Measurements from ENCODE around the gene FARP1.

The FARP1 gene

DNA sequence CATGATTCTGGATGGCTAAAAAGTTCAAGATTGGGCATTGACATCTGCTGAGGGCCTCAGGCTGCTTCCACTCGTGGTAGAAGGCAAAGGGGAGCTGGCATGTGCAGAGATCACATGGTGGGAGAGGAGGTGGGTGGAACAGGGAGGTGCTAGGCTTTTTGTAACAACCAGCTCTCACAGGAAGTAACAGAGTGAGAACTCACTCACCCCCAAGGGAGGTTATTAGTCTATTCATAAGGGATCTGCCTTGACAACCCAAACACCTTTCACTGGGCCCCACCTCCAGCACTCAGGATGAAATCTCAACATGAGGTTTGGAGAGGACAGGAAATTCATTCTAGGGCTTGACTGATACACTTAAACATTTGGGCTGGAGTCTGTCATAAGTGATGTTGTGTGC, 231.9 kb downstream of the FARP1 start:
- no peak overlapping the region for H3K27ac ChIP-seq
- TF ChIP-seq, protein P1, sequence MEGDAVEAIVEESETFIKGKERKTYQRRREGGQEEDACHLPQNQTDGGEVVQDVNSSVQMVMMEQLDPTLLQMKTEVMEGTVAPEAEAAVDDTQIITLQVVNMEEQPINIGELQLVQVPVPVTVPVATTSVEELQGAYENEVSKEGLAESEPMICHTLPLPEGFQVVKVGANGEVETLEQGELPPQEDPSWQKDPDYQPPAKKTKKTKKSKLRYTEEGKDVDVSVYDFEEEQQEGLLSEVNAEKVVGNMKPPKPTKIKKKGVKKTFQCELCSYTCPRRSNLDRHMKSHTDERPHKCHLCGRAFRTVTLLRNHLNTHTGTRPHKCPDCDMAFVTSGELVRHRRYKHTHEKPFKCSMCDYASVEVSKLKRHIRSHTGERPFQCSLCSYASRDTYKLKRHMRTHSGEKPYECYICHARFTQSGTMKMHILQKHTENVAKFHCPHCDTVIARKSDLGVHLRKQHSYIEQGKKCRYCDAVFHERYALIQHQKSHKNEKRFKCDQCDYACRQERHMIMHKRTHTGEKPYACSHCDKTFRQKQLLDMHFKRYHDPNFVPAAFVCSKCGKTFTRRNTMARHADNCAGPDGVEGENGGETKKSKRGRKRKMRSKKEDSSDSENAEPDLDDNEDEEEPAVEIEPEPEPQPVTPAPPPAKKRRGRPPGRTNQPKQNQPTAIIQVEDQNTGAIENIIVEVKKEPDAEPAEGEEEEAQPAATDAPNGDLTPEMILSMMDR (conservative IDR thresholded peaks at IDR 0.05), result no peak
- TF ChIP-seq ZFX (IDR thresholded peaks at IDR 0.05), result no peak

DNA sequence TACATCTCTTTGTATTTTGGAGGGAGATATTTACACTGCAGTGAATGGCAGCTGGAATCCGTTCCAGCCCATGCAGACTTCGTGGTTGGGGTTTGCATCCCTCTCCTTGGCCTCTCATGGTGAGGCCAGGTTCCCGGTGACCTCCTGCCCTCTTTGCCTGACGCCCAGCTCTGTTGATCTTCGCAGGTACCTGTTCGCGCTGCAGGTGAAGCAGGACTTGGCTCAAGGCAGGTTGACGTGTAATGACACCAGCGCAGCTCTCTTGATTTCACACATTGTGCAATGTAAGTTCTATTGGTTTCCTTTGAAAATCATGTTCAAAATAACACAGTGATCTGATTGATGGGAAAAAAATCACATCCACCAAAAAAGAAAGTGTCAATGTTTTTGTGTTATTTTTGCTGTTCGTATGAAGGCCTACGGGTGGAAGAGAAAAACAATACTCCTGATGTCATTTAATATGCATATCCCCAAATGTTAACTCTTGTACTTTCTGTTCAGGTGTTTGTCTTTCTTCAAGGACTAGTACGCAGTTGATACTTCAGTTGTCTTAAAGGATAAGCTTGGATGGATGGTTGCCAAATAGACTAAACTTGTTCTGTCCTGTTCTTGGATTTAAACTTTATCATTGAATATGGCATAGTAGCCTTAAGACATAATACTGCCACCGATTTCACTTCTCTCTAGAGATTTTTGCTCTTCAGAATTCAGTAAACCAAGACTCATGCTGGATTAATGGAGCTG, 234.9 kb downstream of the FARP1 start:
- TF ChIP-seq ZFX (IDR thresholded peaks at IDR 0.05), result no peak
- TF ChIP-seq, protein P1 (conservative IDR thresholded peaks at IDR 0.05), result no peak
- H3K27ac ChIP-seq, result no peak overlapping the region

DNA sequence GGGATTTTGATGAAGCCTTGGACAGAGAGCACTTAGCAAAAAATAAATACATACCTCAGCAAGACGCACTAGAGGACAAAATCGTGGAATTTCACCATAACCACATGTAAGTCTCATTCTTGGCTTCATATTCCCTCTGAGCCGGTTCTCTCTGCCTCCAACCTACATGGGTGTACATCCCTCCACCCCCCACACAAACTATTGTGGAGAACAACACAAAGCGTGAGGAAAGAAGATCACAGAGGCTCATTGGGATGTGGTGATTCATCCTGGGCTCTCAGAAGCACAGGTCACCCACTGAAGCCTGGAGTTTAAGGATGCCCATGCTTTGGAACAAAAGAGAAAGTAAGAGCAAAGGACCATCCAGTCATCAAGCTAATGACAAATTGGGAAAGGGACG, 241.8 kb downstream of the FARP1 start:
- no peak for TF ChIP-seq ZFX (IDR thresholded peaks at IDR 0.05)
- TF ChIP-seq, protein P1 (conservative IDR thresholded peaks at IDR 0.05), result no peak
- no peak overlapping the region for H3K27ac ChIP-seq

DNA sequence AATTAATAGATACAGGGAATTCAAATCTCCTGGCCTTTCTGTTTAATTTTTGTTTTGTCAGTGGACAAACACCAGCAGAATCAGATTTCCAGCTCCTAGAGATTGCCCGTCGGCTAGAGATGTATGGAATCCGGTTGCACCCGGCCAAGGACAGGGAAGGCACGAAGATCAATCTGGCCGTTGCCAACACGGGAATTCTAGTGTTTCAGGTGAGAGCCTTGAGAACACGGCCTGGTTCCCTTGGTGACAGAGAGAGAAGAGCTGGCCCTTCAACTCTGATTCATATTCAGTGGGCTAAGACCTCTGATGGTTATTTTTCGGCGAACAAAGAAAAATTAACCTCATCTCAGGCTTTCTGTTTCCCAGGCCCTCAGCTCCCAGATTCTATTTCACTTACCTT, 242.7 kb downstream of the FARP1 start:
- TF ChIP-seq ZFX (IDR thresholded peaks at IDR 0.05), result no peak
- TF ChIP-seq, protein P1 (conservative IDR thresholded peaks at IDR 0.05), result no peak
- H3K27ac ChIP-seq, result no peak overlapping the region

DNA sequence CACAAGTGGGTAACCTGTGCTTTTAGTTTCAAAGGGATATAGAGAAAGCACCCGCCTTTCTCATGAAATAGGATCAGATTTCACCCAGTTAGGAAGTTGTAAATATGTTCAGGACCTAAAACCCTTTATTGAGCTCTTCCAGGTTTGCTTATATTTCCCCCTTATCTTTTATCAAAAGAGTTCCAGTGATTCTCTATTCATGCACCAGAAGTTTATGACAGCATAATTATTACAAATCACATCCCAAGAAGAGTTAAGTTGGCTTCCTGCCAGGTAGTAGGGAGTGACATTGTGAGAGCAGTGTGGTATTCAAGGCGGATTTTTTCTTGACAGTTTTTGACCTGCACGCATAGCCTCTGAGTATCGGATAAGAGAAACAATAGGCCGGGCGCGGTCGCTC, 243.7 kb downstream of the FARP1 start:
- no peak overlapping the region for H3K27ac ChIP-seq
- TF ChIP-seq, protein P1 (conservative IDR thresholded peaks at IDR 0.05), result no peak
- no peak for TF ChIP-seq ZFX (IDR thresholded peaks at IDR 0.05)

DNA sequence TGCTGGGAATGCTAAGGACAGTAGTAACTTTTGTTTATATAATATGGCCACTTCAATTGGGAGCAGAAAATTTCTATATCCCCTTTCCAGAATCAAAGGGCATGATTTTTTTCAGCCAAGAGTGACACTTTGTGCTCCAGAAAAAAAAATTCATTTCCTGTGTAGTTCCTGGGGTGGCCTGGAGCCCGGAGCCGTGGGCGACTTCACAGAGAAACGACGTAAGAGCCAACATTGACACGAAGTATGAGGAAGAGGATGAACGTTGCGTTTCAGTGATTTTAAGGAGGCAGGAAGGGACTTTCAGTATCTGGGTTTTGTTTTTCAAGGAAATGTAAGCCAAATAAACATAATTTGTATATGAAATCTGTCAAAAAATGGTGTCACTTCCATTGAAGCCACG, 246.4 kb downstream of the FARP1 start:
- no peak overlapping the region for H3K27ac ChIP-seq
- TF ChIP-seq ZFX (IDR thresholded peaks at IDR 0.05), result no peak
- TF ChIP-seq, protein P1 (conservative IDR thresholded peaks at IDR 0.05), result no peak

DNA sequence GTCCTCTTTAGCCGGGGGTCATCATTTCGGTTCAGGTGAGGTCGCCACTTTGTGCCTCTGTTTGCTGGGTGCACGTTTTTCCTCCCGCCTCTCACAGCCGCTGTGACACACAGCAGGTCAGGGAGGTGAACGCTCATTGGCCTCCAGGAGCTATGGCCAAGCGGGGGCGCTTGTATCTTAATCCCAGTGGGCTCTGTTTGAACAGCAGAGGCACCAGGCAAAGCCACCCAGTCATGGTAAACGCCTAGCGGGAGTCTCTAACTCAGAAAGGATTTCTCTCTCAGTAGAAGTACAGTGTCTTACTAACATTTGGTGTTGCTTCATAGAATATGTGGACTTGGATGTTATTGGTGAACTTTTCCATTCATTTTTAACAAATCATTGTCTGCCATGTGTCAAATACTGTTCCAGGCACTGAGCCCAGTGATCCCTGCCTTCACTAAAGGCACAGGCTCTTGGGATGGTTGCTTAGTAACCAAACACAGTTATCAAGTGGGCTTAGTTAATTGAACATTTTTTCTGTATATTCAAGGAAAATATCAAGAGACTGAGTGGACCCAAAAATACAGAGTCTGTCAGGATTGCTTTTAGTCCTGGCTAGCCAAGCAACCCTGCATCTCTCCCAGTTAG, 247.3 kb downstream of the FARP1 start:
- TF ChIP-seq, protein P1 (conservative IDR thresholded peaks at IDR 0.05), result no peak
- TF ChIP-seq ZFX (IDR thresholded peaks at IDR 0.05), result no peak
- H3K27ac ChIP-seq, result no peak overlapping the region

All from C4-2B (cell line).